ENCODE measurements around the gene XAB2.
"Not testable (repeated sequence)": the region's sequence is repeated elsewhere in the genome, so short reads cannot be mapped to it uniquely, and the experiment has no call there.

The XAB2 gene

GRCh38 chr19:7648265-7649014 lies 19.1 kb upstream of the XAB2 start:
- DNase-seq (ENCODE audit: low read depth), result no peak

DNA sequence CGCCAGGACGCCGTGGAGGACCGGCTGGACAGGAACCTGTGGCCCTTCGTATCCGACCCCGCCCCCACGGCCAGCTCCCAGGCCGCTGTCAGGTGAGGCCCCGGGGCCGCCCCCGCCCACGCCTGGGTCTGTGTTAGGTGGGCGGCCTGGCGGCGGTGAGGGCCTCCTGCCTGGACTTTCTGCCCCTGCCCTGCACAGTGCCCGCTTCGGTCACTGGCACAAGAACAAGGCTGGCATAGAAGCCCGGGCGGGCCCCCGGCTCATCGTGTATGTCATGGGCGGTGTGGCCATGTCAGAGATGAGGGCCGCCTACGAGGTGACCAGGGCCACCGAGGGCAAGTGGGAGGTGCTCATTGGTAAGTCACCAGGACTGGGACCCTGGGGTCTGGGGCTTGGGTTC lies 17.8 kb upstream of the XAB2 start:
- DNase-seq (ENCODE audit: low read depth), result no peak

- no peak for DNase-seq (ENCODE audit: low read depth)
Measured at GRCh38 chr19:7646426-7646700, 17.0 kb upstream of the XAB2 start.

DNA sequence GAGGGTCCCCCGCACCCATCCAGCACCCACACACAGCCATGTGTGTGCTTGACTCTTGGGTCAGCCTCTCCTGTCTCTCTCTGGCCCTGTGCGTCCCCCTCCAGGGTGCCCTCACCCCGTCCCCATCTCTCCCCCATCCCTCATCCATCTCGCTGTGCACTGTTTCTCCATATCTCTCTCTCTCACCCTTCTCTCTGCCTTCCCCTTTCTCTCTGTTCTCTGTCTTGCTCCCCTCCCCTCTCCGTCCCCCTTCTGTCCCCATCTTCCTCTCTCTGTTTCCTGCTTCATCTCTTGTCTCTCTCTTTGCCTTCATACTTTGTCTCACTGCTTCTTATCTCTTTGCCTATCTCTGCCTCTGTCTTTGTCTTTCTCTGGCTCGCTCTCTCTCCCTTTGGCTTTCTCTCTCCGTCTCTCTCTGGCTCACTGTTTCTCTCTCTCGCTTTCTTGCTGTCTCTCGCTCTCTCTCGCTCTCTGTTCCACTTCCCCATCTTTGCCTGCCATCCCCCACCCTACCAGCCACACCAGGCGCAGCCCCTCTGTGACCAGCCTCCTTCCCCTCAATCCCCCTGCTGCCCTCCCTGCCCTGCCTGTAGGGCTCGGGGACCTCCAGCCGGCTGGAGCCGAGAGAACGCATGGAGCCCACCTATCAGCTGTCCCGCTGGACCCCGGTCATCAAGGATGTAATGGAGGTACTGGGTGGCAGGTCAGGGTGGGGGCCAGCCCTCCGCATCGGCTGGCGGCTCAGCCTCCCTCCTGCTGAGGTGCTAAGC lies 16.5 kb upstream of the XAB2 start:
- no peak for DNase-seq (ENCODE audit: low read depth)

DNA sequence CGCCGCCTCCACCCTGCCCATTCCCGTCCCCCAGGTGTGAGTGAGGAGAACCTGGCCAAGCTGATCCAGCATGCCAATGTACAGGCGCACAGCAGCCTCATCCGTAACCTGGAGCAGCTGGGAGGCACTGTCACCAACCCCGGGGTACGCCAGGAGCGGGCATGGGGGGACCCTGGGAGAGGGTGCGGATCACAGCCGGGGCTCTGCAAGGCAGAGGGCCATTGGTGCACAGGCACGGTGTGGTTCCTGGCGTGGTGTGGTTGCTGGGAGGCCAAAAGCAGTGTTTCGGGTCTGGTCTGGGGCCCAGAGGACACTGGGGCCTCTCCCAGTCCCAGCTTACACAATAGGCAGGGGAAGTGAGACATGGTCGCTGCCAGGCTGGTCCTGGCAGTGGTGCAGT lies 15.8 kb upstream of the XAB2 start:
- DNase-seq (ENCODE audit: low read depth), result no peak

- DNase-seq (ENCODE audit: low read depth), result no peak
Measured at GRCh38 chr19:7644550-7644877, 15.2 kb upstream of the XAB2 start.

DNA sequence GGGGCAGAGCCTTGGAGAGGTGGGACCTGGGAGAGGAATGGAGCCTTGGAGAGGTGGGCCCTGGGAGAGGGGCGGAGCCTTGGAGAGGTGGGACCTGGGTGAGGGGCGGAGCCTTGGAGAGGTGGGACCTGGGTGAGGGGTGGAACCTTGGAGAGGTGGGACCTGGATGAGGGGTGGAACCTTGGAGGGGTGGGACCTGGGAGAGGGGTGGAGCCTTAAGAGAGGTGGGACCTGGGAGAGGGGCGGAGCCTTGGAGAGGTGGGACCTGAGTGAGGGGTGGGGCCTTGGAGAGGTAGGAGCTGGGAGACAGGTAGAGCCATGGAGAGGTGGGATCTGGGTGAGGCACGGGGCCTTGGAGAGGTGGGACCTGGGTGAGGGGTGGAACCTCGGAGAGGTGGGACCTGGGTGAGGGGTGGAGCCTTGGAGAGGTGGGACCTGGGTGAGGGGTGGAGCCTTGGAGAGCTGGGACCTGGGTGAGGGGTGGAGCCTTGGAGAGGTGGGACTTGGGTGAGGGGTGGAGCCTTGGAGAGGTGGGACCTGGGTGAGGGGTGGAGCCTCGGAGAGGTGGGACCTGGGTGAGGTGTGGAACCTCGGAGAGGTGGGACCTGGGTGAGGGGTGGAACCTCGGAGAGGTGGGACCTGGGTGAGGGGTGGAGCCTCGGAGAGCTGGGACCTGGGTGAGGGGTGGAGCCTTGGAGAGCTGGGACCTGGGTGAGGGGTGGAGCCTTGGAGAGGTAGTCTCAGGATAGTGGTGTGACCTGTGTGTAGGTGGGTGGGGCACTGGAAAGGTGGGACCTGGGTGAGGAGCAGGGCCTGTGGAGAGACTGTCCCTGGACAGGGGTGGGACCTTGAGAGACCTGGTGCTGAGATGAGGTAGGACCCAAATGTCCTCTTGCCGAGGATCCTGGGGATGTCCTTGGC lies 14.5 kb upstream of the XAB2 start:
- not testable (repeated sequence) for DNase-seq (ENCODE audit: low read depth)

DNA sequence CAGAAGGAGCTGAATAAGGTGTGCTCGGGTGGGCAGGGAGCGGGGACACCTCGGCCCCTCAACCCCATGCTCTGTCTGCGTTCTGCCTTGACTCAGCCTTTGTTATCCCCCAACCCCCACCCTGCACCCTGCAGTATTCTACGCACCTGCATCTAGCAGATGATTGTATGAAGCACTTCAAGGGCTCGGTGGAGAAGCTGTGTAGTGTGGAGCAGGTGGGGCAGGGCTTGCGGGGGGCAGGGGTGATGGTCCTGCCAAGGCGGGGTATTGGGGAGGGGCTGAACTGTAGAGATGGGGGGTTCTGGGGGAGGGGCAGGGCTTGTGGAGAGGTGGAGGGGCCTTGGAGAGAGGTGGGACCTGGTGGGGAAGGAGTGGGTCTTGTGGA lies 13.7 kb upstream of the XAB2 start:
- no peak for DNase-seq (ENCODE audit: low read depth)

GRCh38 chr19:7642295-7643030 lies 13.1 kb upstream of the XAB2 start:
- no peak for DNase-seq (ENCODE audit: low read depth)

- no peak for DNase-seq (ENCODE audit: low read depth)
Measured at GRCh38 chr19:7641290-7642276, 12.2 kb upstream of the XAB2 start.

GRCh38 chr19:7640803-7641202 lies 11.5 kb upstream of the XAB2 start:
- no peak for DNase-seq (ENCODE audit: low read depth)

DNA sequence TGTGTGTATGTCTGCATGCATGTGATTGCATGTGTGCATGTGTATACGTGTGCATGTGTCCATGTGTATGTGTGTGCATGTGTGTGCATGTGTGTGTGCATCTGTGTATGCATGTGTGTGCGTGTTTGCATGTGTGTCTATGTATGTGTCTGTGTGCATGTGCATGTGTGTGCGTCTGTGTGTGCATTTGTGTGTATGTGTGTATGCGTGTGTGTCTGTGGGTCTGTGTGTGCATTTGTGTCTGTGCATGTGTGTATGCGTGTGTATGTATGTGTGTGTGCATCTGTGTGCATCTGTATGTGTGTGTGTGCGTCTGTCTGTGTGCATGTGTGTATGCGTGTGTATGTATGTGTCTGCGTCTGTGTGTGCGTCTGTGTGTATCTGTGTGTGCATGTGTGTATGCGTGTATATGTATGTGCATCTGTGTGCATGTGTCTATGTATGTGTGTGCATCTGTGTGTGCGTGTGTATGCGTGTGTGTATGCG lies 10.6 kb upstream of the XAB2 start:
- no peak for DNase-seq (ENCODE audit: low read depth)

- no peak for DNase-seq (ENCODE audit: low read depth)
Measured at GRCh38 chr19:7638802-7639465, 9.6 kb upstream of the XAB2 start.

- DNase-seq (ENCODE audit: low read depth), result no peak
Measured at GRCh38 chr19:7637374-7638256, 8.3 kb upstream of the XAB2 start.

GRCh38 chr19:7636691-7637373 lies 7.5 kb upstream of the XAB2 start, which contains the start of gene STXBP2:
STXBP2 (plus strand) TSS chr19:7637110; CDS start chr19:7637150, 40 bp downstream.
- peak; percentile 32 for DNase-seq (ENCODE audit: low read depth)

GRCh38 chr19:7636317-7636690 lies 7.0 kb upstream of the XAB2 start:
- DNase-seq (ENCODE audit: low read depth), result no peak

DNA sequence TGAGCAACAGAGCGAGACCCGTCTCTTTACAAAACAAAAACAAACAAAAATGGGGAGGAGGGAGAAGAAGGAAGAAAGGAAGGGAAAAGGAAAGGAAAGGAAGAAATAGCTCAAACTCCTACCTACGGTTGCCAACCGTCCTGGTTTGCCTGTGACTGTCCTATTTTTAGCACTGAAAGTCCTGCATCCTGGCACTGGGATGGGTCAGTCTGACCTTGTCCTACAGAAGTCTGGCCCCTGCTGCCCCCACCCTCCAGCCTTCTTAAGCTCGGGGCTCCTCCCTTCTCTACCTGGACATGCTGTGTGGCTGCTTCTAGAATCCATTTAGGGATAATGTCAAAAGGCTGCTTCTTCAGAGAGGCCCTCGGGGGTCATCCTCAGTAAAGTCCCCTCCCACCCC lies 6.3 kb upstream of the XAB2 start:
- DNase-seq (ENCODE audit: low read depth), result no peak

DNA sequence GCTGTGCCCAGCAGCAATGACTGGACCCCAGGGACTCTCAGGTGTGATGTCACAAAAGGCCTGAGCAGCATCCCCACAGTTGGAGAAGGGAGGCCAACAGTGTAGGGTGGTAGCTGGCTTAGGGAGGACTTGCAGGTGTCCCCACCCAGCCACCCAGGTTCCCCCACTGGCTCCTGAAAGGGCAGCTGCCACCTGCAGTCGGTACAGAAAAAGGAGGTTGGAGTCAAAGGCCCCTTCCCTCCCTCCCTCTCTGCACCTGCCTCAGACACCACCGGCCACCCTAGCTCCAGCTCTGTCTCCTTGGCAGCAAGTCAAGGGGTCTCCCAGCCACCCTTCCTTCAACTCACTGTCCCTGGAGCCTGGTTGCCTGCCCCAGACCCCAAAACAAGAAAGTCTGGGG lies 4.4 kb upstream of the XAB2 start, which contains the start of gene PCP2:
Gene PCP2 (minus strand): TSS at position 22 of the 400 bp plus-strand sequence. CDS start 262 bp downstream, outside the sequence.
- no peak for DNase-seq (ENCODE audit: low read depth)
